CD4-positive, CD25-positive, alpha-beta regulatory T cell (primary cell): ENCODE measurements around the gene TMEM178B. TPM values are rescaled to one million over a fixed set of nuclear protein-coding genes. Genes with fewer than 3 reads are reported as not detected.
"Not testable (repeated sequence)": the region's sequence is repeated elsewhere in the genome, so short reads cannot be mapped to it uniquely, and the experiment has no call there.

Source experiments
- ATAC-seq, 2 donors: fragments of 150-1000 bp; cut with Tn5 transposase; one replicate each; pipeline ENCODE4 v1.10.0; 2021; ENCODE audit warnings: low read depth in 2 of 2, moderate number of reproducible peaks in 2 of 2, moderate library complexity in 1 of 2
- DNase-seq, 3 donors: peaks; one replicate each; pipeline versions ENCODE4 v3.0.0 to v3.0.0-alpha.2; 2012 to 2022; ENCODE audit warnings: mixed read lengths in 1 of 3
- H3K27ac ChIP-seq: one replicate; pipeline ENCODE4 v1.7.0; 2013; ENCODE audit warnings: mild to moderate bottlenecking, low read length; ENCODE audit not compliant: insufficient read depth, poor library complexity, severe bottlenecking
- H3K27me3 ChIP-seq: one replicate; pipeline ENCODE4 v1.7.0; 2013; ENCODE audit warnings: low read length; ENCODE audit not compliant: control insufficient read depth, insufficient read depth
- H3K36me3 ChIP-seq: one replicate; pipeline ENCODE4 v1.7.0; 2013; ENCODE audit warnings: mild to moderate bottlenecking, low read length, moderate library complexity; ENCODE audit not compliant: control insufficient read depth, insufficient read depth
- H3K4me1 ChIP-seq: 2 replicates; pipeline ENCODE4 v1.7.0; 2013; ENCODE audit warnings: mild to moderate bottlenecking, low read length; ENCODE audit not compliant: insufficient read depth, control insufficient read depth, poor library complexity, severe bottlenecking
- H3K4me3 ChIP-seq: one replicate; pipeline ENCODE4 v1.7.0; 2013; ENCODE audit warnings: low read depth, mild to moderate bottlenecking, low read length, moderate library complexity
- H3K9me3 ChIP-seq, 2 experiments: 1 replicate in 1 of 2; 2 replicates in 1 of 2; pipeline ENCODE4 v1.7.0; 2013; ENCODE audit warnings: low read length in 2 of 2, mild to moderate bottlenecking in 1 of 2, moderate library complexity in 1 of 2; ENCODE audit not compliant: control insufficient read depth in 2 of 2
- H3K27ac Mint-ChIP-seq, 3 donors: one replicate each; pipeline ENCODE4 v1.8.0; 2020 to 2022; ENCODE audit warnings: mild to moderate bottlenecking in 3 of 3, mixed read lengths in 3 of 3, moderate library complexity in 2 of 3
- H3K27me3 Mint-ChIP-seq: one replicate; pipeline ENCODE4 v1.8.0; 2022; ENCODE audit warnings: mild to moderate bottlenecking, mixed read lengths
- H3K36me3 Mint-ChIP-seq: one replicate; pipeline ENCODE4 v1.8.0; 2020; ENCODE audit warnings: mixed read lengths
- H3K4me1 Mint-ChIP-seq, 4 donors: one replicate each; pipeline ENCODE4 v1.8.0; 2020 to 2022; ENCODE audit warnings: mixed read lengths in 4 of 4, mild to moderate bottlenecking in 1 of 4
- H3K4me3 Mint-ChIP-seq, 4 donors: one replicate each; pipeline ENCODE4 v1.8.0; 2020 to 2022; ENCODE audit warnings: mild to moderate bottlenecking in 4 of 4, mixed read lengths in 4 of 4, moderate library complexity in 3 of 4
- H3K9me3 Mint-ChIP-seq, 7 donors: one replicate each; pipeline ENCODE4 v1.8.0; 2020 to 2022; ENCODE audit warnings: mixed read lengths in 7 of 7, mild to moderate bottlenecking in 3 of 7, moderate library complexity in 2 of 7
- polyA plus RNA-seq, 4 donors: library from polyadenylated mRNA; unstranded; fragments of 300-500 nt; fragmentation: Illumina TruSeq; gene quantifications; one replicate each; pipeline ENCODE4 v1.2.3, GENCODE V29; 2021
- total RNA-seq: library from RNA; stranded (reverse); gene quantifications from one replicate; pipeline ENCODE4 v1.2.3, GENCODE V29; 2022

Gene TMEM178B
- total and polyA plus RNA-seq, 5 donors from 2014 or later, result 0.10 TPM; not detected in 4

DNA sequence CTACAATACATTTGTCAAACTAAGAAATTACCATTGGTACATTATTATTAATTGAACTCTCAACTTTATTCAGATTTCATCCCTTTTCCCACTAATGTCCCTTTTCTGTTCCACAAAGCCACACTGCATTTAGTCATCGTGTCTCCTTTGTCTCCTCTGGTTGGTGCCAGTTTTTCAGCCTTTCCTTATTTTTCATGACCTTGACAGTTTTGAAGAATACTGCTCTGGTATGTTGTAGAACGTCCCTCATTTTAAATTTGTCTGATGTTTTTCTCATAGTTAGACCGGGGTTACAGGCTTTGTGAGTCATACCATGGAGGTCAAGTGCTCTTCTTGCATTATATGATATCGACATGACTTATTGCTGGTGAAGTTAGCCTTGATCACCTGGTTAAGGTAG, 304.0 kb downstream of the TMEM178B start:
- peaks cover 0 to 4% (median 0%) of the 10 kb centered on the region in 7 donors for H3K9me3 Mint-ChIP-seq
- Histone ChIP-seq H3K9me3 (no peaks in the 10 kb centered on the region), H3K36me3 (no peaks in the 10 kb centered on the region), H3K27ac (no peak overlapping the region), H3K4me3 (no peak overlapping the region), H3K27me3 (no peaks in the 10 kb centered on the region), H3K4me1 (no peaks in the 10 kb centered on the region)
- no peak overlapping the region for H3K27ac Mint-ChIP-seq
- H3K4me3 Mint-ChIP-seq, result no peak overlapping the region
- no peaks in the 10 kb centered on the region for H3K4me1 Mint-ChIP-seq
- ATAC-seq (no peak), DNase-seq (no peak)
- no peaks in the 10 kb centered on the region for H3K36me3 Mint-ChIP-seq
- peaks cover 9% of the 10 kb centered on the region for H3K27me3 Mint-ChIP-seq

DNA sequence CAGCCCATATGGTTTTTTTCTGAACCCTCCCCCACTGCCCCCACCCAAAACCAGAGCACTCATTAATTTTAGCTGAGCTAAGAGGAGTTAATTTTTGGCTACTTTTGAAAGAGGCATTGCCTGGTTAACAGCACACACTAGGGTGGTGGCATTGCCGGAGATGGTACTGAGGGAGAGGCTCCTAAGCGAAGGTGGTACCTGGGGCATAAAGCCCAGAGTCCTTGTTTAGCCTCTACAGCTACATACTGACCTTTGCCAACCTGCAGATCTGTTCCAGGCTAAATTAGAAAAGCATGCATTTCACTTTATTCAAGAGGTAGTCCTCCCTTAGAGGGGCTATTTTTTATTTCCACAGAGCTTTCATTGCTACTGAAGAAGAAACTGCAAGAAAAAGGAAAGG, 304.5 kb downstream of the TMEM178B start:
- no peaks in the 10 kb centered on the region for H3K4me1 ChIP-seq
- Mint-ChIP-seq H3K27ac (no peak overlapping the region), H3K36me3 (no peaks in the 10 kb centered on the region)

DNA sequence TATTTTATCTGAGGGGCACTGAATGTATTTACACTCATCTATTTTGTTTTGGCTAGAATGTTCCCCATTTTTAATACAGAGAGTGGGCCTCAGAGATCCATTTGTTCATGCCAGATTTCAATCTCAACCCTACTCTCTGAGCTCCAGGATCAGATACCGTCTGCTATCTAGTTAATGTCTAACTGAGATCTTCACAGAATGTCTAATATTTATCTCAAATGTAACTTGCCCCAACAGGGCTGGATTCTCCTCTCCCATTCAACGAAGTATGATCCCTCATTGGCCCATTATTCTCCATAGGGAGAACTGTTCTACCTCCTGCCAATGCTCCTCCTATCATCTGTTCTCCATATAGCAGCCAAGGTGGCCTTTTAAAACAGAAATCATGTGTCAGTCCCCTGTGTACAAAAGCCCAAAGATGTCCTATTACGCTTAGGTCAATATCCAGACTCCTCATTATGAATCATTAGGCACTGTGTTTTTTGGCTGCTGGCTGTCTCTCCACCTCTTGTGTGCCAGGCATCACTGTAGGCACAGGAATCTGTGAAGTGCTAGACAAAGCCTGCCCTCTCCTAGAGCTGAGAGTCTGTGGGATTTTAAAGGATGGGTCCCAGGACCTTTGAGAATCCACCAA, 308.0 kb downstream of the TMEM178B start:
- Histone ChIP-seq H3K9me3 (no peaks in the 10 kb centered on the region), H3K4me3 (no peak overlapping the region), H3K27ac (no peak overlapping the region), H3K27me3 (no peaks in the 10 kb centered on the region), H3K36me3 (no peaks in the 10 kb centered on the region), H3K4me1 (no peaks in the 10 kb centered on the region)
- Mint-ChIP-seq H3K27ac (no peak overlapping the region), H3K36me3 (no peaks in the 10 kb centered on the region), H3K27me3 (peaks cover 9% of the 10 kb centered on the region), H3K9me3 (peaks cover 0 to 7% (median 0%) of the 10 kb centered on the region in 7 donors), H3K4me1 (no peaks in the 10 kb centered on the region), H3K4me3 (no peak overlapping the region)
- ATAC-seq (no peak), DNase-seq (no peak)

More for the DNA sequence above, 304.5 kb downstream of the TMEM178B start:
- ATAC-seq (no peak), DNase-seq (no peak)
- Histone ChIP-seq H3K27ac (no peak overlapping the region), H3K9me3 (no peaks in the 10 kb centered on the region), H3K27me3 (no peaks in the 10 kb centered on the region), H3K36me3 (no peaks in the 10 kb centered on the region), H3K4me3 (no peak overlapping the region)
- H3K4me1 Mint-ChIP-seq, result no peaks in the 10 kb centered on the region
- H3K27me3 Mint-ChIP-seq, result peaks cover 9% of the 10 kb centered on the region
- no peak overlapping the region for H3K4me3 Mint-ChIP-seq
- peaks cover 0 to 4% (median 0%) of the 10 kb centered on the region in 7 donors for H3K9me3 Mint-ChIP-seq

DNA sequence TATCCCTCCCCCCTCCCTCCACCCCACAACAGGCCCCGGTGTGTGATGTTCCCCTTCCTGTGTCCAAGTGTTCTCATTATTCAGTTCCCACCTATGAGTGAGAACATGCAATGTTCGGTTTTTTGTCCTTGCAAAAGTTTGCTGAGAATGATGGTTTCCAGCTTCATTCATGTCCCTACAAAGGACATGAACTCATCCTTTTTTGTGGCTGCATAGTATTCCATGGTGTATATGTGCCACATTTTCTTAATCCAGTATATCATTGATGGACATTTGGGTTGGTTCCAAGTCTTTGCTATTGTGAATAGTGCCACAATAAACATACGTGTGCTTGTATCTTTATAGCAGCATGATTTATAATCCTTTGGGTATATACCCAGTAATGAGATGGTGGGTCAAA, 309.5 kb downstream of the TMEM178B start:
- not testable (repeated sequence) for H3K9me3 ChIP-seq, H3K4me1 ChIP-seq, H3K9me3 Mint-ChIP-seq, H3K27me3 Mint-ChIP-seq, H3K27me3 ChIP-seq, H3K4me1 Mint-ChIP-seq, H3K36me3 ChIP-seq, H3K4me3 ChIP-seq, H3K36me3 Mint-ChIP-seq, H3K27ac ChIP-seq, DNase-seq, H3K4me3 Mint-ChIP-seq, H3K27ac Mint-ChIP-seq, ATAC-seq

DNA sequence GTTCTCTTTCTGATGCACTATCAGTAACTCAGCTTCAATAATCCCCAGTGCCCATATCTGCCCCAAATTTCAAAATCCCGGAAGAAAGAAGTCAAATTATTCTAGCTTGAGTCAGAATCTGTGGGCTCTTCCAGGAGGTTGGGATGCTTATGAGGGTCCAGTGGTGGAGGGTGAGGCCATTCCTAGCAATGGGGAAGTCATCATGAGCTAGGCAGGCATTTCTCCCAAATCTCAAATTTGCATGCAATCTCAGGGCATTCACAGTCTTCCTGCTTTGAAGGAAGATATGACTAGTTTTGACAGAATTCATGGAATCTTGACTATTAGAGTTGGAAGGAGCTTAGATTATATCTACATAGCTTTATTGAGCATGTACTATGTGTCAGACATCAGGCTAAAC, 313.0 kb downstream of the TMEM178B start:
- peaks cover 0 to 4% (median 2%) of the 10 kb centered on the region in 7 donors for H3K9me3 Mint-ChIP-seq
- H3K27ac Mint-ChIP-seq, result no peak overlapping the region

DNA sequence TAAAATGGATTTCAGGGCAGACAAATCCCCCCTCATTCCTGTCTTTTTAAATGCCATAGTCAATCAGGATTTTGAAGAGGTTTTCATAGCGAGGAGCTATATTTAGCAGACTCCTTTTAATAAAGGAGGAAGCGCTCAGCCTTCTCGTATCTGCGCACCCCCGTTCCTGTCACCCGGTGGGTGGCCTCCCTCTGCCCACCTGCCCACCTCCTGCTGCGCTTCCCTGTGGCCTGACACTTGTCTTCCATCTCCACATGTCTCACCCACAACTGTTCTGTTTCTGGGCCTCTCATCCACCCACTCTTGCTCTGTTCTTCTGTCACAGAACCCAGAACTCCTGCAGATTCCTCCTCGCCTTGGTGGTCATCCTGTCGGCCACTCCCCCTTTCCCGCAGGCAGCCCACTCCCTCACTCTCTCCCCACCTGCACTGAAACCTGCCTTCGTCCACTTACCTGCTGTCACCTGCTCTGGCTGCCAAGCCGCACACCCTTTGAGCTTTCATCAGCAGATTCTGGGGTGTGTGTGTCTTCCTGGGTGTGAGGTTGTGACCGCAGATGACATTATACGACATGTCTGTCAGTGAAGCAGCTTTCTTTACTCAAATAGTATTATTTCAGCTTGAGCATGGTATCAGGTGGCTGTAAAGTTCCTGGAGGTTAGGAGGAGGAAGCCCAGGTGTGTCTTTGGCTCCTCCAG, 313.8 kb downstream of the TMEM178B start:
- no peaks in the 10 kb centered on the region for H3K36me3 ChIP-seq

More for the DNA sequence above, 313.0 kb downstream of the TMEM178B start:
- no peaks in the 10 kb centered on the region for H3K36me3 Mint-ChIP-seq
- no peak for ATAC-seq
- no peak overlapping the region for H3K4me3 ChIP-seq
- no peaks in the 10 kb centered on the region for H3K4me1 ChIP-seq
- no peaks in the 10 kb centered on the region for H3K36me3 ChIP-seq
- no peaks in the 10 kb centered on the region for H3K27me3 ChIP-seq
- H3K9me3 ChIP-seq, result no peaks in the 10 kb centered on the region
- no peak for DNase-seq
- no peak overlapping the region for H3K4me3 Mint-ChIP-seq
- H3K4me1 Mint-ChIP-seq, result no peaks in the 10 kb centered on the region
- no peak overlapping the region for H3K27ac ChIP-seq
- H3K27me3 Mint-ChIP-seq, result peaks cover 8% of the 10 kb centered on the region

DNA sequence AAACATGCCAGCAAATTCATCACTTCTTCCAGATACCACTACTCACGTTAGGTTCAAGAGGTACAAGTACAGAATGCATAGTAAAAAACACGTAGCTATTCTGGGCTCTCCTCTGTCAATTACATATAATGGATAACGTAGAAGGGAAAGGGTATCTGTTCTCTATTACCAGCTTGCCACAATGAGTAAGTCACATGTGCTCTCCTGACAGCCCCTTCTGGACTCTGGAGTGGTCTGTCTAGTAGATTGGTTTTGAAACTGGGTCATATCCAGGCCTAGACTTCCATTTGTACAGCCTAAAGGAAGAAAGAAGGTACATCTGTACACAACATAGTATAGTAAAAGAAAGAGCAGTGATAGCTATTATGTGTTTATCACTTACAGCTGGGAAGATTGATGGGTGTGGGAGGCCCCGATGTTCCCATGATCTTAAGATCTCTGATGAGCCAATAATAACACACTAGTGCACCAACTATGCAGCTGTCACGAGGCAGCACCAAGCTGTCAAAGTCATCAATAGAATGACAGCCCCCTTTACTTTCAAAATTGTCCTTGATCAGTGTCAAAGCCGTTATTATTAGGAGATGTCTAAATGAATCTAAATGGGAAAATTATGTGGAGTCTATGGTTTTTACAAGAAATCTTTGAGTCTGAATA, 315.4 kb downstream of the TMEM178B start:
- Histone ChIP-seq H3K27me3 (no peaks in the 10 kb centered on the region), H3K9me3 (no peaks in the 10 kb centered on the region), H3K4me1 (no peaks in the 10 kb centered on the region), H3K4me3 (no peak overlapping the region), H3K36me3 (no peaks in the 10 kb centered on the region), H3K27ac (no peak overlapping the region)
- ATAC-seq (no peak), DNase-seq (no peak)
- H3K4me3 Mint-ChIP-seq, result no peak overlapping the region
- H3K4me1 Mint-ChIP-seq, result no peaks in the 10 kb centered on the region
- peaks cover 5% of the 10 kb centered on the region for H3K27me3 Mint-ChIP-seq
- H3K9me3 Mint-ChIP-seq, result peaks cover 0 to 4% (median 2%) of the 10 kb centered on the region in 7 donors
- H3K27ac Mint-ChIP-seq, result no peak overlapping the region
- no peaks in the 10 kb centered on the region for H3K36me3 Mint-ChIP-seq

More for the DNA sequence above, 313.8 kb downstream of the TMEM178B start:
- no peak overlapping the region for H3K4me3 ChIP-seq
- H3K9me3 ChIP-seq, result no peaks in the 10 kb centered on the region
- H3K27me3 ChIP-seq, result no peaks in the 10 kb centered on the region
- Mint-ChIP-seq H3K27ac (no peak overlapping the region), H3K36me3 (no peaks in the 10 kb centered on the region), H3K4me1 (no peaks in the 10 kb centered on the region), H3K27me3 (peaks cover 5% of the 10 kb centered on the region), H3K4me3 (no peak overlapping the region), H3K9me3 (peaks cover 0 to 4% (median 2%) of the 10 kb centered on the region in 7 donors)
- no peak for ATAC-seq
- no peak overlapping the region for H3K27ac ChIP-seq
- DNase-seq, result no peak
- no peaks in the 10 kb centered on the region for H3K4me1 ChIP-seq
